ENCODE results near the gene ZNF273.

ZNF273 gene

GRCh38 chr7:64882341-64883112 lies 20.5 kb upstream of the ZNF273 start:
- no peaks in the 10 kb centered on the region for H3K36me3 ChIP-seq
- no peak for TF ChIP-seq Cebpa-rat (IDR thresholded peaks at IDR 0.05)
- H3K27me3 ChIP-seq = no peaks in the 10 kb centered on the region
- H3K27ac ChIP-seq = no peak overlapping the region
- H4K20me1 ChIP-seq = no peaks in the 10 kb centered on the region
- no peak overlapping the region for H3K4me3 ChIP-seq
- H3K9me3 ChIP-seq = peaks cover 78% of the 10 kb centered on the region
- H3K4me2 ChIP-seq = no peak overlapping the region
- no peak overlapping the region for H3K9ac ChIP-seq
- H3K4me1 ChIP-seq = no peaks in the 10 kb centered on the region

- Histone ChIP-seq H3K4me3 (no peak overlapping the region), H3K4me2 (no peak overlapping the region), H3K9ac (no peak overlapping the region), H3K4me1 (no peaks in the 10 kb centered on the region), H3K36me3 (no peaks in the 10 kb centered on the region), H3K9me3 (peaks cover 78% of the 10 kb centered on the region), H4K20me1 (no peaks in the 10 kb centered on the region), H3K27me3 (peaks cover 3% of the 10 kb centered on the region), H3K27ac (no peak overlapping the region)
- TF ChIP-seq Cebpa-rat (IDR thresholded peaks at IDR 0.05) = no peak
Measured at GRCh38 chr7:64883113-64883905, 19.8 kb upstream of the ZNF273 start.

- Histone ChIP-seq H3K27me3 (peaks cover 13% of the 10 kb centered on the region), H3K4me2 (no peak overlapping the region), H3K9me3 (peaks cover 78% of the 10 kb centered on the region), H3K9ac (no peak overlapping the region), H3K4me3 (no peak overlapping the region), H3K36me3 (no peaks in the 10 kb centered on the region), H3K4me1 (no peaks in the 10 kb centered on the region), H4K20me1 (no peaks in the 10 kb centered on the region), H3K27ac (no peak overlapping the region)
- TF ChIP-seq Cebpa-rat (IDR thresholded peaks at IDR 0.05) = no peak
Measured at GRCh38 chr7:64884085-64884912, 18.8 kb upstream of the ZNF273 start.

- H3K9ac ChIP-seq = no peak overlapping the region
- H3K4me1 ChIP-seq = no peaks in the 10 kb centered on the region
- peaks cover 18% of the 10 kb centered on the region for H3K27me3 ChIP-seq
- no peak overlapping the region for H3K27ac ChIP-seq
- no peaks in the 10 kb centered on the region for H3K36me3 ChIP-seq
- H3K4me2 ChIP-seq = no peak overlapping the region
- H4K20me1 ChIP-seq = no peaks in the 10 kb centered on the region
- H3K4me3 ChIP-seq = no peak overlapping the region
- peaks cover 74% of the 10 kb centered on the region for H3K9me3 ChIP-seq
- TF ChIP-seq Cebpa-rat (IDR thresholded peaks at IDR 0.05) = no peak
Measured at GRCh38 chr7:64884913-64885370, 18.1 kb upstream of the ZNF273 start.

GRCh38 chr7:64885520-64886240 lies 17.4 kb upstream of the ZNF273 start:
- H3K9me3 ChIP-seq = peaks cover 67% of the 10 kb centered on the region
- TF ChIP-seq Cebpa-rat (IDR thresholded peaks at IDR 0.05) = no peak
- H3K4me2 ChIP-seq = no peak overlapping the region
- H3K36me3 ChIP-seq = no peaks in the 10 kb centered on the region
- H3K9ac ChIP-seq = no peak overlapping the region
- H3K4me3 ChIP-seq = no peak overlapping the region
- no peak overlapping the region for H3K27ac ChIP-seq
- H3K4me1 ChIP-seq = no peaks in the 10 kb centered on the region
- H4K20me1 ChIP-seq = no peaks in the 10 kb centered on the region
- peaks cover 18% of the 10 kb centered on the region for H3K27me3 ChIP-seq

GRCh38 chr7:64886956-64887545 lies 16.0 kb upstream of the ZNF273 start:
- no peak for TF ChIP-seq Cebpa-rat (IDR thresholded peaks at IDR 0.05)
- Histone ChIP-seq H3K27ac (no peak overlapping the region), H3K36me3 (no peaks in the 10 kb centered on the region), H3K4me2 (no peak overlapping the region), H3K27me3 (peaks cover 18% of the 10 kb centered on the region), H3K4me1 (no peaks in the 10 kb centered on the region), H3K4me3 (no peak overlapping the region), H3K9ac (no peak overlapping the region), H4K20me1 (no peaks in the 10 kb centered on the region), H3K9me3 (peaks cover 53% of the 10 kb centered on the region)

GRCh38 chr7:64887756-64888508 lies 15.1 kb upstream of the ZNF273 start:
- H3K27ac ChIP-seq = no peak overlapping the region
- TF ChIP-seq Cebpa-rat (IDR thresholded peaks at IDR 0.05) = no peak
- H3K4me2 ChIP-seq = no peak overlapping the region

GRCh38 chr7:64888561-64888900 lies 14.5 kb upstream of the ZNF273 start:
- H3K27ac ChIP-seq = no peak overlapping the region
- H3K4me3 ChIP-seq = no peak overlapping the region
- H3K9ac ChIP-seq = no peak overlapping the region
- H3K27me3 ChIP-seq = peaks cover 18% of the 10 kb centered on the region
- H3K4me1 ChIP-seq = no peaks in the 10 kb centered on the region
- no peak for TF ChIP-seq Cebpa-rat (IDR thresholded peaks at IDR 0.05)
- H3K36me3 ChIP-seq = no peaks in the 10 kb centered on the region
- no peak overlapping the region for H3K4me2 ChIP-seq
- H3K9me3 ChIP-seq = peaks cover 38% of the 10 kb centered on the region
- H4K20me1 ChIP-seq = no peaks in the 10 kb centered on the region

More at GRCh38 chr7:64887756-64888508, 15.1 kb upstream of the ZNF273 start:
- no peaks in the 10 kb centered on the region for H3K36me3 ChIP-seq
- peaks cover 18% of the 10 kb centered on the region for H3K27me3 ChIP-seq
- no peak overlapping the region for H3K4me3 ChIP-seq
- no peak overlapping the region for H3K9ac ChIP-seq
- H3K4me1 ChIP-seq = no peaks in the 10 kb centered on the region
- H3K9me3 ChIP-seq = peaks cover 44% of the 10 kb centered on the region
- no peaks in the 10 kb centered on the region for H4K20me1 ChIP-seq

Data from BLaER1 (cell line).